Kidney (tissue), 14 donors: Measurements from ENCODE around the gene OSBPL8. TPM values are rescaled to one million over a fixed set of nuclear protein-coding genes. Genes with fewer than 3 reads are reported as not detected.

Experiments used
- DNase-seq, 5 donors: peaks; one replicate each; pipeline ENCODE4 v3.0.0-alpha.2; 2013 to 2020
- FAIRE-seq: peaks from 2 replicates; lab custom pipeline; 2012; peaks lifted over from hg19 to GRCh38; lab: Jason Lieb, UNC
- H3K27ac ChIP-seq, 2 donors: one replicate each; pipeline ENCODE4 v1.7.0; 2013; ENCODE audit warnings: low read depth in 2 of 2, low read length in 2 of 2, inconsistent platforms in 1 of 2
- H3K27me3 ChIP-seq: one replicate; pipeline ENCODE4 v1.7.1; 2013; ENCODE audit warnings: low read length, inconsistent platforms; ENCODE audit not compliant: control insufficient read depth, insufficient read depth
- H3K36me3 ChIP-seq, 3 donors: one replicate each; pipeline versions ENCODE4 v1.7.0 to v1.7.1; 2013; ENCODE audit warnings: low read length in 3 of 3, control low read depth in 1 of 3, inconsistent platforms in 1 of 3; ENCODE audit not compliant: insufficient read depth in 3 of 3, control insufficient read depth in 2 of 3
- H3K4me1 ChIP-seq, 3 donors: one replicate each; pipeline versions ENCODE4 v1.7.0 to v1.7.1; 2013; ENCODE audit warnings: low read length in 3 of 3, inconsistent platforms in 1 of 3, low read depth in 1 of 3; ENCODE audit not compliant: control insufficient read depth in 2 of 3, insufficient read depth in 2 of 3
- H3K4me3 ChIP-seq, 3 donors: one replicate each; pipeline versions ENCODE4 v1.7.0 to v1.8.1; 2013; ENCODE audit warnings: low read length in 3 of 3, control low read depth in 1 of 3, inconsistent platforms in 1 of 3
- H3K9ac ChIP-seq, 3 donors: one replicate each; pipeline versions ENCODE4 v1.7.0 to v1.7.1; 2013; ENCODE audit warnings: low read length in 3 of 3, control low read depth in 1 of 3, inconsistent platforms in 1 of 3
- H3K9me3 ChIP-seq, 3 donors: one replicate each; pipeline versions ENCODE4 v1.7.0 to v1.7.1; 2013; ENCODE audit warnings: low read length in 3 of 3, control low read depth in 1 of 3, inconsistent platforms in 1 of 3; ENCODE audit not compliant: control insufficient read depth in 2 of 3, insufficient read depth in 1 of 3
- CTCF ChIP-seq: IDR thresholded peaks from 3 replicates; pipeline ENCODE4 v1.5.1; 2012; ENCODE audit warnings: mild to moderate bottlenecking, moderate library complexity, borderline replicate concordance; ENCODE audit not compliant: insufficient read depth; ENCODE audit errors: extremely low read depth
- intact Hi-C: fragments of 100-400 bp; cut with DNase I; formaldehyde crosslinking; loops from one replicate; pipeline ENCODE4 v1.11.1; 2022
- polyA plus RNA-seq: library from polyadenylated mRNA; stranded (reverse); fragments of 350-450 nt; fragmentation: Illumina TruSeq; extraction: RNeasy Lipid Tissue Mini Kit (QIAGEN cat#74804); gene quantifications from one replicate; pipeline ENCODE4 v1.2.3, GENCODE V29; 2014; ENCODE audit warnings: low read depth, low replicate concordance; ENCODE audit not compliant: insufficient read depth
- total RNA-seq: library from RNA; stranded (reverse); fragmentation: NEBNext Ultra II Directional; extraction: Animal tissue kit (Norgen Biotek cat#: 25700); gene quantifications from one replicate; pipeline ENCODE4 v1.2.1, GENCODE V29; 2021
- donor health status: control.
- donor health status: control.
- donor health status: control.
- donor health status: control.
- donor health status: control.
- donor health status: DM: yes; HTN: yes; CAD: no.
- donor health status: Normal renal cell carcinoma (clear cell type).

Gene OSBPL8
- total and polyA plus RNA-seq, 2 donors from 2014 or later, result 11.5 to 69.7 TPM

DNA sequence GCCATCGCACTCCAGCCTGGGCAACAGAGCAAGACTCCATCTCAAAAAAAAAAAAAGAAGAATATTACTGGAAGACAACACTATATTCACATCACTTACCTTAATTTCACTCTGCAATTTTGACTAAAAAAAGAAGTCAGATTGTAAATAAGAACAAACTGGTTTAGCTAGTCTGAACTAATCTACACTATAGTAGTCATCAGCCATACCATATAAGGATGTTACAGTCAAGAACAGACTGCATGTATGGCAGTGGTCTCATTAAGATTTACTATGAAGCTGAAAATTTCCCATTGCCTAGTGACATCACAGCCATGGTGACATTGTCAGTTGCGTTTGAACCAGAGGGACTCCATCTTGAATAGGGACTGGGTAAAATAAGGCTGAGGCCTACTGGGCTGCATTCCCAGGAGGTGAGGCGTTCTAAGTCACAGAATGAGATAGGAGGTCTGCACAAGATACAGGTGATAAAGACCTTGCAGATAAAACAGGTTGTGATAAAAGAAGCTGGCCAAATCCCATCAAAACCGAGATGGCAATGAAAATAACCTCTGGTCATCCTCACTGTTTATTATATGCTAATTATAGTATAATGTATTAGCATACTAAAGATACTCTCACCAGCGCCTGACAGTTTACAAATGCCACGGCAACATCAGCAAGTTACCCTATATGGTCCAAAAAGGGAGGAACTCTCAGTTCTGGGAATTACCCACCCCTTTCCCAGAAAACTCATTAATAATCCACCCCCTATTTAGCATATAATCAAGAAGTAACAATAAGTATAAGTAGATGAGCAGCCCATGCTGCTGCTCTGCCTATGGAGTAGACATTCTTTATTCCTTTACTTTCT is 51.2 kb downstream of the OSBPL8 start:
- no peak for TF ChIP-seq CTCF
- Histone ChIP-seq H3K27ac (no peak overlapping the region), H3K4me3 (no peak overlapping the region), H3K36me3 (no peaks in the 10 kb centered on the region), H3K27me3 (no peaks in the 10 kb centered on the region), H3K4me1 (no peaks in the 10 kb centered on the region), H3K9ac (no peak overlapping the region), H3K9me3 (no peaks in the 10 kb centered on the region)
- FAIRE-seq, result no peak
- DNase-seq, result no peak
- intact Hi-C loops, result no loop called here

- Histone ChIP-seq H3K27me3 (no peaks in the 10 kb centered on the region), H3K9me3 (no peaks in the 10 kb centered on the region), H3K36me3 (no peaks in the 10 kb centered on the region), H3K4me1 (no peaks in the 10 kb centered on the region), H3K9ac (no peak overlapping the region), H3K4me3 (no peak overlapping the region), H3K27ac (no peak overlapping the region)
- DNase-seq (no peak), FAIRE-seq (no peak)
- no peak for TF ChIP-seq CTCF
- intact Hi-C loops, result no loop called here
Observed at GRCh38 chr12:76506149-76506548, 53.4 kb downstream of the OSBPL8 start.

GRCh38 chr12:76505050-76505449 is 54.5 kb downstream of the OSBPL8 start:
- no peak for FAIRE-seq
- Histone ChIP-seq H3K9me3 (no peaks in the 10 kb centered on the region), H3K4me1 (no peaks in the 10 kb centered on the region), H3K4me3 (no peak overlapping the region), H3K27me3 (no peaks in the 10 kb centered on the region), H3K36me3 (no peaks in the 10 kb centered on the region), H3K27ac (no peak overlapping the region), H3K9ac (no peak overlapping the region)
- intact Hi-C loops, result no loop called here
- DNase-seq, result no peak
- no peak for TF ChIP-seq CTCF
